ENCODE results near the gene UNC13B. TPM values are rescaled to one million over a fixed set of nuclear protein-coding genes. Genes with fewer than 3 reads are reported as not detected.

Gene UNC13B
- total RNA-seq, 1 experiment from 2014 or later: not detected

- no peak overlapping the region for H3K9ac ChIP-seq (ENCODE audit: low read length)
- DNase-seq: peak; percentile 15
- no peaks in the 10 kb centered on the region for H3K79me2 ChIP-seq (ENCODE audit: low read length)
- no peaks in the 10 kb centered on the region for H3K36me3 ChIP-seq (ENCODE audit: insufficient read depth, low read length)
- no peaks in the 10 kb centered on the region for H3K4me1 ChIP-seq (ENCODE audit: low read length)
- no peaks in the 10 kb centered on the region for H3K27me3 ChIP-seq (ENCODE audit: low read length)
- H3K27ac ChIP-seq (ENCODE audit: low read length): no peak overlapping the region
- no peak overlapping the region for H3K4me2 ChIP-seq (ENCODE audit: low read depth, low read length, poor library complexity, severe bottlenecking)
- H4K20me1 ChIP-seq (ENCODE audit: insufficient read depth, low read depth, low read length): no peaks in the 10 kb centered on the region
- no peak overlapping the region for H2AFZ ChIP-seq (ENCODE audit: low read length)
- no peaks in the 10 kb centered on the region for H3K9me2 ChIP-seq (replicated peaks; ENCODE audit: insufficient read depth, low read length)
- H3K4me3 ChIP-seq (ENCODE audit: low read length): no peak overlapping the region
- no peaks in the 10 kb centered on the region for H3K9me3 ChIP-seq (ENCODE audit: low read length)
Observed at GRCh38 chr9:35432076-35432475, 270.3 kb downstream of the UNC13B start.

DNA sequence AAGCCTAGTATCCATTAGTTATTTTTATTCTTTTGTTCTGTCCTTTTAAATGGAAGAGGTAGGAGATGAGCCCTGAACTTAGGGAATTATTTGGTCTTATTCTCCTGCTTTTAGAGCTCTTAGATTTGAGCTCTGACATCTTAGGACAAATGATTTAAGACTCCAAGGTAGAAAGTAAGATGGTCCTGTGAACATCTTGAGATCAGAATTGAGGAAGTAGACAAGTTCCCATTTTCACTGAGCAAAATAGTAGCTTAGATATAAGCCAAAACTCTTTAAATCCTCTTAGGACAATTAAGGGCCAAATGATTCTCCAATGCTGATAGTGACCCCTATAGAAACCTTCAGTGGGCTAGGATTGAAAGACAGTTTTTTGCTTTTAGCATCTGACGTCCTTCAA is 275.1 kb downstream of the UNC13B start:
- Histone ChIP-seq H3K36me3 (ENCODE audit: insufficient read depth, low read length) (no peaks in the 10 kb centered on the region), H2AFZ (ENCODE audit: low read length) (no peak overlapping the region), H4K20me1 (ENCODE audit: insufficient read depth, low read depth, low read length) (no peaks in the 10 kb centered on the region), H3K27me3 (ENCODE audit: low read length) (no peaks in the 10 kb centered on the region), H3K9me3 (ENCODE audit: low read length) (no peaks in the 10 kb centered on the region), H3K9me2 (replicated peaks; ENCODE audit: insufficient read depth, low read length) (no peaks in the 10 kb centered on the region), H3K4me1 (ENCODE audit: low read length) (no peaks in the 10 kb centered on the region), H3K79me2 (ENCODE audit: low read length) (no peaks in the 10 kb centered on the region), H3K9ac (ENCODE audit: low read length) (no peak overlapping the region), H3K4me3 (ENCODE audit: low read length) (no peak overlapping the region), H3K27ac (ENCODE audit: low read length) (no peak overlapping the region), H3K4me2 (ENCODE audit: low read depth, low read length, poor library complexity, severe bottlenecking) (no peak overlapping the region)
- DNase-seq: peak; percentile 44

- H4K20me1 ChIP-seq (ENCODE audit: insufficient read depth, low read depth, low read length): no peaks in the 10 kb centered on the region
- no peak overlapping the region for H2AFZ ChIP-seq (ENCODE audit: low read length)
- H3K4me3 ChIP-seq (ENCODE audit: low read length): no peak overlapping the region
- H3K27ac ChIP-seq (ENCODE audit: low read length): no peak overlapping the region
- peak; percentile 19 for DNase-seq
- no peaks in the 10 kb centered on the region for H3K9me3 ChIP-seq (ENCODE audit: low read length)
- no peaks in the 10 kb centered on the region for H3K9me2 ChIP-seq (replicated peaks; ENCODE audit: insufficient read depth, low read length)
- H3K4me1 ChIP-seq (ENCODE audit: low read length): no peaks in the 10 kb centered on the region
- no peaks in the 10 kb centered on the region for H3K36me3 ChIP-seq (ENCODE audit: insufficient read depth, low read length)
- H3K4me2 ChIP-seq (ENCODE audit: low read depth, low read length, poor library complexity, severe bottlenecking): no peak overlapping the region
- H3K79me2 ChIP-seq (ENCODE audit: low read length): no peaks in the 10 kb centered on the region
- no peaks in the 10 kb centered on the region for H3K27me3 ChIP-seq (ENCODE audit: low read length)
- H3K9ac ChIP-seq (ENCODE audit: low read length): no peak overlapping the region
Observed at GRCh38 chr9:35446012-35446411, 284.2 kb downstream of the UNC13B start.

DNA sequence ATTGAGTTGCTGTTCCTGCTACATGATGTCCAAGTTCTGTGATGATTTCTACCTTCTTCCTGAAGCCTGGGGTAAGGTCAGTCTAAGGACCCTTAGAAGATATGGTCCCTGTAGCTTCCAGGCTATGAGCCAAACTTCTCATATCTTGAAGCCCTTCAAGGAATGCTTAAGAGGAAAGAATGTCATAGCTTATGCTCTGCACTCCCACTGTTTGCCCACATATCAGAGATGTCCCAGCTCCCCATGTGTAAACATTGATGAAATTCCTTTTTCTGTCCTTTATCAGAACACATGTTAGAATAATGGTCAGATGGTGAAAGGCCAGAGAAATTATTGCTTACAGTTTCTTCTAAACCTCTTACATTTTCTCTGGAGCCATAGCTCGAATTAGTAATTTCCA is 286.7 kb downstream of the UNC13B start:
- Histone ChIP-seq H3K4me1 (ENCODE audit: low read length) (no peaks in the 10 kb centered on the region), H3K9ac (ENCODE audit: low read length) (no peak overlapping the region), H3K27me3 (ENCODE audit: low read length) (no peaks in the 10 kb centered on the region), H4K20me1 (ENCODE audit: insufficient read depth, low read depth, low read length) (no peaks in the 10 kb centered on the region), H3K27ac (ENCODE audit: low read length) (no peak overlapping the region), H3K9me2 (replicated peaks; ENCODE audit: insufficient read depth, low read length) (no peaks in the 10 kb centered on the region), H3K4me3 (ENCODE audit: low read length) (no peak overlapping the region), H3K79me2 (ENCODE audit: low read length) (no peaks in the 10 kb centered on the region), H3K4me2 (ENCODE audit: low read depth, low read length, poor library complexity, severe bottlenecking) (no peak overlapping the region), H3K9me3 (ENCODE audit: low read length) (no peaks in the 10 kb centered on the region), H2AFZ (ENCODE audit: low read length) (no peak overlapping the region), H3K36me3 (ENCODE audit: insufficient read depth, low read length) (no peaks in the 10 kb centered on the region)
- peak; percentile 11 for DNase-seq

DNA sequence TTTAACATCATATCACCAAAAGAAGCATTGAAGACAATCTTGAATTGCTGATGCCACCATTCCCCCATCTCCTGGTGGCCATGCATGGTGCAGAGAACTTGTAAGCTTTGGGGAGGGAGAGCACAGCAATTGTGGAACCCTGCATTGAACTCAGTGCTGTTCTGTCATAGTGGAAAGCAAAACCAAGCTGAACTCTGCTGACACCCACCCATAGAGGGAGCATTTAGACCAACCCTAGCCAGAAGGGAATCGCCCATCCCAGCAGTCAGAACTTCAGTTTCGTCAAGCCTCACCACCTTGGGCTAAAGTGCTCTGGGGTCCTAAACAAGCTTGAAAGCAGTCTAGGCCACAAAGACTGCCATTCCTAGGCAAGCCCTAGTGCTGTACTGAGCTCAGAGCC is 290.7 kb downstream of the UNC13B start:
- no peak overlapping the region for H2AFZ ChIP-seq (ENCODE audit: low read length)

DNA sequence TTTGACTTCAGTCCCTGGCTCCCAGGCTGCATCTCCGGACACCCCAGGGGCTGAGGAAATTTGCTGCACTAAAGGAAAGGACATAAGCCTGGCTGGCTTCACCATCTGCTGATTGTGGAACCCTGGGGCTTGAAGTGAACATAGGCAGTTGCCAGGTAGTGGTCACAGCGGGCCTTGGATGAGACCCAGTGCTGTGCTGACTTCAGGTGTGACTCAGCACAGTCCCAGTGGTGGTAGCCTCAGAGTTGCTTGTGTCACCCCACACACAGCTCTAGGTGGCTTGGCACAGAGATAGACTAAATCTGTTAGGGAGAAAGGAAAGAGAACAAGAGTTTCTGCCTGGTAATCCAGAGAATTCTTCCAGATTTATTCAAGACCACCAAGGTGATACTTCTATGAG is 292.0 kb downstream of the UNC13B start:
- H4K20me1 ChIP-seq (ENCODE audit: insufficient read depth, low read depth, low read length): no peaks in the 10 kb centered on the region
- H3K27ac ChIP-seq (ENCODE audit: low read length): no peak overlapping the region
- DNase-seq: no peak
- H3K9ac ChIP-seq (ENCODE audit: low read length): no peak overlapping the region
- no peaks in the 10 kb centered on the region for H3K4me1 ChIP-seq (ENCODE audit: low read length)
- H3K9me3 ChIP-seq (ENCODE audit: low read length): no peaks in the 10 kb centered on the region
- H3K4me2 ChIP-seq (ENCODE audit: low read depth, low read length, poor library complexity, severe bottlenecking): no peak overlapping the region
- H3K36me3 ChIP-seq (ENCODE audit: insufficient read depth, low read length): no peaks in the 10 kb centered on the region
- H3K4me3 ChIP-seq (ENCODE audit: low read length): no peak overlapping the region
- H3K79me2 ChIP-seq (ENCODE audit: low read length): no peaks in the 10 kb centered on the region
- no peaks in the 10 kb centered on the region for H3K9me2 ChIP-seq (replicated peaks; ENCODE audit: insufficient read depth, low read length)
- H2AFZ ChIP-seq (ENCODE audit: low read length): no peak overlapping the region
- no peaks in the 10 kb centered on the region for H3K27me3 ChIP-seq (ENCODE audit: low read length)

More for the DNA sequence above, 290.7 kb downstream of the UNC13B start:
- Histone ChIP-seq H3K4me1 (ENCODE audit: low read length) (no peaks in the 10 kb centered on the region), H3K4me3 (ENCODE audit: low read length) (no peak overlapping the region), H3K9me2 (replicated peaks; ENCODE audit: insufficient read depth, low read length) (no peaks in the 10 kb centered on the region), H3K36me3 (ENCODE audit: insufficient read depth, low read length) (no peaks in the 10 kb centered on the region), H3K79me2 (ENCODE audit: low read length) (no peaks in the 10 kb centered on the region), H3K27ac (ENCODE audit: low read length) (no peak overlapping the region), H3K9ac (ENCODE audit: low read length) (no peak overlapping the region), H3K9me3 (ENCODE audit: low read length) (no peaks in the 10 kb centered on the region), H3K27me3 (ENCODE audit: low read length) (no peaks in the 10 kb centered on the region), H3K4me2 (ENCODE audit: low read depth, low read length, poor library complexity, severe bottlenecking) (no peak overlapping the region), H4K20me1 (ENCODE audit: insufficient read depth, low read depth, low read length) (no peaks in the 10 kb centered on the region)
- DNase-seq: peak; percentile 46

Other genes with a start within 250 kb of the UNC13B start
- not detected in 2 replicates for gene PHF24, start 203.7 kb upstream of the UNC13B start, total RNA-seq (2014; rRNA removed; shearing (Covaris generic); ENCODE audit: low replicate concordance)
- 2.7 and 6.8 TPM in 2 replicates for gene DNAJB5, start 172.3 kb upstream of the UNC13B start, total RNA-seq (2014; rRNA removed; shearing (Covaris generic); ENCODE audit: low replicate concordance)
- gene VCP, start 89.4 kb upstream of the UNC13B start, total RNA-seq (2014; rRNA removed; shearing (Covaris generic); ENCODE audit: low replicate concordance): 157 and 183 TPM in 2 replicates
- 38.8 and 47.9 TPM in 2 replicates for gene FANCG, start 82.1 kb upstream of the UNC13B start, total RNA-seq (2014; rRNA removed; shearing (Covaris generic); ENCODE audit: low replicate concordance)
- gene PIGO, start 65.4 kb upstream of the UNC13B start, total RNA-seq (2014; rRNA removed; shearing (Covaris generic); ENCODE audit: low replicate concordance): 25.1 and 29.3 TPM in 2 replicates
- gene STOML2, start 58.9 kb upstream of the UNC13B start, total RNA-seq (2014; rRNA removed; shearing (Covaris generic); ENCODE audit: low replicate concordance): 141 and 250 TPM in 2 replicates
- gene ATOSB, start 46.1 kb upstream of the UNC13B start, total RNA-seq (2014; rRNA removed; shearing (Covaris generic); ENCODE audit: low replicate concordance): 3.2 and 3.5 TPM in 2 replicates

Measured in Karpas-422 (cell line).